ENCODE data around the gene COX4I1.

Gene COX4I1

GRCh38 chr16:85799497-85800320 lies at the start of gene COX4I1, which contains the start of gene EMC8:
TSS of gene COX4I1 (plus strand) at chr16:85799695. CDS start at chr16:85801206, 1,511 bp downstream.
TSS of gene EMC8 (minus strand) at chr16:85799544. CDS start at chr16:85799295, 249 bp downstream.
- peak; percentile 96 for DNase-seq (ENCODE audit: low spot score)

GRCh38 chr16:85749771-85750145 lies 49.7 kb upstream of the COX4I1 start:
- no peak for DNase-seq (ENCODE audit: low spot score)

GRCh38 chr16:85750146-85750826 lies 49.2 kb upstream of the COX4I1 start:
- DNase-seq (ENCODE audit: low spot score), result peak; percentile 43

GRCh38 chr16:85750827-85751697 lies 48.4 kb upstream of the COX4I1 start, which contains the start of gene C16orf74:
TSS of gene C16orf74 (minus strand) at chr16:85751096. CDS start at chr16:85735217, 15,879 bp downstream.
- peak; percentile 85 for DNase-seq (ENCODE audit: low spot score)

- no peak for DNase-seq (ENCODE audit: low spot score)
Measured at GRCh38 chr16:85751698-85752501, 47.6 kb upstream of the COX4I1 start.

- DNase-seq (ENCODE audit: low spot score), result no peak
Measured at GRCh38 chr16:85752511-85753420, 46.7 kb upstream of the COX4I1 start.

- DNase-seq (ENCODE audit: low spot score), result no peak
Measured at GRCh38 chr16:85753559-85753958, 45.9 kb upstream of the COX4I1 start.

- no peak for DNase-seq (ENCODE audit: low spot score)
Measured at GRCh38 chr16:85753976-85754375, 45.5 kb upstream of the COX4I1 start.

GRCh38 chr16:85754413-85754812 lies 45.1 kb upstream of the COX4I1 start:
- no peak for DNase-seq (ENCODE audit: low spot score)

GRCh38 chr16:85755929-85756768 lies 43.3 kb upstream of the COX4I1 start:
- DNase-seq (ENCODE audit: low spot score), result no peak

GRCh38 chr16:85757341-85757822 lies 42.1 kb upstream of the COX4I1 start:
- peak; percentile 32 for DNase-seq (ENCODE audit: low spot score)

- no peak for DNase-seq (ENCODE audit: low spot score)
Measured at GRCh38 chr16:85759136-85759535, 40.4 kb upstream of the COX4I1 start.

- no peak for DNase-seq (ENCODE audit: low spot score)
Measured at GRCh38 chr16:85759631-85760419, 39.7 kb upstream of the COX4I1 start.

GRCh38 chr16:85761861-85762260 lies 37.6 kb upstream of the COX4I1 start:
- DNase-seq (ENCODE audit: low spot score), result no peak

GRCh38 chr16:85762970-85763369 lies 36.5 kb upstream of the COX4I1 start:
- DNase-seq (ENCODE audit: low spot score), result no peak

- no peak for DNase-seq (ENCODE audit: low spot score)
Measured at GRCh38 chr16:85763616-85764015, 35.9 kb upstream of the COX4I1 start.

GRCh38 chr16:85765211-85765610 lies 34.3 kb upstream of the COX4I1 start:
- DNase-seq (ENCODE audit: low spot score), result no peak

GRCh38 chr16:85765767-85766166 lies 33.7 kb upstream of the COX4I1 start:
- no peak for DNase-seq (ENCODE audit: low spot score)
